Mesenteric fat pad (tissue), 1 donor: ENCODE results near the gene BIRC3. TPM values are rescaled to one million over a fixed set of nuclear protein-coding genes. Genes with fewer than 3 reads are reported as not detected.
"Not testable (repeated sequence)": the region's sequence is repeated elsewhere in the genome, so short reads cannot be mapped to it uniquely, and the experiment has no call there.

Experiments used
- DNase-seq: peaks from one replicate; pipeline ENCODE4 v3.0.0-alpha.2; 2020; ENCODE audit warnings: low spot score
- total RNA-seq: library from RNA; stranded (reverse); fragmentation: NEBNext Ultra II Directional; extraction: Animal tissue kit (Norgen Biotek cat#: 25700); gene quantifications from one replicate; pipeline ENCODE4 v1.2.1, GENCODE V29; 2021
- donor health status: DM: yes; HTN: yes; CAD: no.

Gene BIRC3
- total RNA-seq, 1 donor from 2014 or later, result 5.3 TPM

- DNase-seq, result no peak
Observed at GRCh38 chr11:102322560-102322959, 5.3 kb downstream of the BIRC3 start.

- DNase-seq, result no peak
Observed at GRCh38 chr11:102323542-102324251, 6.4 kb downstream of the BIRC3 start.

DNA sequence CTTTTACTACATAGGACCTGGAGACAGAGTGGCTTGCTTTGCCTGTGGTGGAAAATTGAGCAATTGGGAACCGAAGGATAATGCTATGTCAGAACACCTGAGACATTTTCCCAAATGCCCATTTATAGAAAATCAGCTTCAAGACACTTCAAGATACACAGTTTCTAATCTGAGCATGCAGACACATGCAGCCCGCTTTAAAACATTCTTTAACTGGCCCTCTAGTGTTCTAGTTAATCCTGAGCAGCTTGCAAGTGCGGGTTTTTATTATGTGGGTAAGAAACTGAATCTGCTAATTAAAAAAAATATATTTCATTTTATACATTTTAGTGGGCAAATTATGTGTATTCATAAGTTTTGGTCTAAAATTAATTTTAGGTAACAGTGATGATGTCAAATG, 7.8 kb downstream of the BIRC3 start:
- no peak for DNase-seq

DNA sequence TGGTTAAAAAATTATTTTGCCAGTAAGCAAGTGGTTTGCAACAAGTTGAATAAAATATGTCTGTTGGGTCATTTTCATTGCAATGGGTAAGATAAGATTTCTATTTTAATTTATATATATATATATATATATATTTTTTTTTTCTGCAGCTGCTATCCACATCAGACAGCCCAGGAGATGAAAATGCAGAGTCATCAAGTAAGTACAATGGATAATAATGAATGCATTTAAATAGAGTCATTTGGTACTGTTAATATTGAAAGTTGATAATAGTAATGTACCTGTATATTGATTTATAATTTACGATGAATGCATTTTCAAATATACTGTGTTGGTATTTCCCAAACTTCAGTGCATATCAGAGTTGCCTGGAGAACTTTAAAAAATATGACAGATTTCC, 11.5 kb downstream of the BIRC3 start:
- no peak for DNase-seq

GRCh38 chr11:102330231-102330630, 12.9 kb downstream of the BIRC3 start:
- no peak for DNase-seq

DNA sequence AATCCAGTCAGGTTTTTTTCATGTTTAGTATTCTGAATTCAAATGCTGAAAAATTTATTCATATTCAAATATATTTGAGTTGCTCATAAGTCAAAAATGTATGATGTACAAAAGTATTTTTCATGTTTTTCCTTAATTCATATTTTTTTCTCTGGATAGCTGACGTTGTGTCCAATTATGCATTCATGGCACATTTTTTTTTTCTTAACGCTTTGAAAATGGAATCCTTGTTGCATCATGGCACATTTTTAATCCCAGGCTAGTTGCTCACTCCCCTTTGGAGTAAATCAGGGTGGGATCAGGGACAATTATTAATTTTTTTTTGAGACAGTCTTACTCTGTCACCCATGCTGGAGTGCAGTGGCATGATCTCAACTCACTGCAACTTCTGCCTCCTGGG, 14.1 kb downstream of the BIRC3 start:
- DNase-seq, result no peak

GRCh38 chr11:102332611-102332994, 15.3 kb downstream of the BIRC3 start:
- DNase-seq, result no peak

DNA sequence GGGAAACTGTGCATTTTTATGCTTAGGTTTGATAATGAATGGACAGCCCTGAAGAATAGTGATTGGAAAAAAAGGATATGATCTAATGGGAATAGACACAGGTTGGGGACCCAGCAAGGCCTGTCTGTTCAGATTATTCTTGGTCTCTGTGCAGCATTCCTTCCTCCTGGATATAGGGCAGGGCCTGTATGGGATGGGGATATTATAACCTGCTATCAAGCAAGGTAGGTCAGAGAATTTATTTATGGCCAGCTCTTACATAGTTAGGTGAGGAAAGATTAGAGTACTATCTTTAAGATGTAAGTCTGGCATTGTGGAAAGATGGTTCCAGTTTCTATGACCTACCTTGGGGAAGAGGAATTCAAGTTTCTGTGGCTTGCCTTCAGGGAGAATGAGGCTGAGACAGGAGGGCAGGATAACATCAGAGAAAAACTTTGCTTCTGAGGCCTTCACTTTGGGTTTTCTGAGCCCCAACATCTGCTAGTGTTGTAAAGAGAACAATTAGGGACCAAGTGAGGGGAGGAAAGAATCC, 21.3 kb downstream of the BIRC3 start:
- no peak for DNase-seq

DNA sequence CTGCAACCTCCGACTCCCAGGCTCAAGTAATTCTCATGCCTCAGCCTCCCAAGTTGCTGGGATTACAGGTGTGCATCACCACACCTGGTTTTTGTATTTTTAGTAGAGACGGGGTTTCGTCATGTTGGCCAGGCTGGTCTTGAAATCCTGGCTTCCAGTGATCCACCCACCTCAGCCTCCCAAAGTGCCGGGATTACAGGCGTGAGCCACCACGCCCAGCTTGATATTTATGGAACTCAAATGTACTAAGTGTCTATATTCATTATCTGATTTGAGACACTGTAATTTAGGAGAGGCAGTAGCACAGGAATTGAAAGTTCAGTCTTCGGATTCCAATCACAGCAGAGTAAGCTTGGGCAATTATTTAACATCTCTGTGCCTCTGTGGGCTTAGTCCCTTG, 24.0 kb downstream of the BIRC3 start:
- DNase-seq, result not testable (repeated sequence)

- no peak for DNase-seq
Observed at GRCh38 chr11:102341844-102342318, 24.6 kb downstream of the BIRC3 start.

DNA sequence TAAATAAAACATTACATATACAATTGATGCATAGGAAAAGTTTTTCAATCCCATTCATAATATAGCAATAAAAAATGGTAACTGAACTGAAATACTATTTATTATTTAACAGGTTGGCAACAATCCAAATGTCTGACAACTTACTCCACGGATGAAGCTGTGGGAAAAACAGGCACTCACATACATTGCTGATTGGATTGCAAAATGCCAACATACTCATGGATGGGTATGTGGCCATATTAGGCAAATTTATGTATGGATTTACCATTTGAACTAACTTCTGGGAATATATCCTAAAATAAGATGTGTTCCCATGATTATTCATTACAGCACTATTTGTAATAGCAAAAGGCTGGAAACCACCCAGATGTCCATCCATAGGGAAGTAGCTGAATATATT, 26.5 kb downstream of the BIRC3 start:
- DNase-seq, result no peak

- no peak for DNase-seq
Observed at GRCh38 chr11:102345904-102346303, 28.6 kb downstream of the BIRC3 start.

DNA sequence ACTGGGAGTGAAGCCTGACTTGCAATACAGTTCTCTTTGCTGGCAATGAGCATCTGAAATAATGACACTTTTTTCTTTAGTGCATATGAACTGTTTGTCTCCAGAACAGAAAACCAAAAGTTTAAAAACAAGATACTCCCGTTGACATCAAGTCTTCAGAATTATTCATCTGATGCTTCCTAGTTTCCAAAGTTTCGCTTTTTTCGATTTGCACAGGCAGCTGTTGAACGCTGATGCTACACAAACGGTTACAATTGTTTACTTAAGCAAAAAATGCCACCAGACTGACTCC, 29.1 kb downstream of the BIRC3 start:
- no peak for DNase-seq

- peak; percentile 99 for DNase-seq
Observed at GRCh38 chr11:102346748-102347461, 29.6 kb downstream of the BIRC3 start, which contains the start of gene BIRC2. TSS of gene BIRC2 (plus strand) at chr11:102347214. CDS start at chr11:102349855, 2,641 bp downstream.

- no peak for DNase-seq
Observed at GRCh38 chr11:102347462-102348370, 30.4 kb downstream of the BIRC3 start.

DNA sequence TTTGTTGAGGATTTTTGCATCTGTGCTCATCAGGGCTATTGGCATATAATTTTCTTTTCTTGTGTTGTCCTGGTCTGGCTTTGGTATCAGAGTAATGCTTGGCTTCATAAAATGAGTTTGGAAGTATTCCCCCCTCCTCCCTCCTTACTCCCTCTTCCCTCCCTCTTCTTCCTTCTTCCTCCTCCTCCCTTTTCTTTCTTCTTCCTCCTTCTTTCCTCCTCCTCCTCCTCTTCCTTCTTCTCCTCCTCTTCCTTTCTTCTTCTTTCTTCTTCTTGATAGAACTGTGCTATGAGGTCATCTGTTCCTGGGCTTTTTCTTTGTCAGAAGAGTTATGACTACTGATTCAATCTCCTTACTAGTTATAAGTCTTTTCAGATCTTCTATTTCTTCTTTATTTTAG, 39.8 kb downstream of the BIRC3 start:
- no peak for DNase-seq

DNA sequence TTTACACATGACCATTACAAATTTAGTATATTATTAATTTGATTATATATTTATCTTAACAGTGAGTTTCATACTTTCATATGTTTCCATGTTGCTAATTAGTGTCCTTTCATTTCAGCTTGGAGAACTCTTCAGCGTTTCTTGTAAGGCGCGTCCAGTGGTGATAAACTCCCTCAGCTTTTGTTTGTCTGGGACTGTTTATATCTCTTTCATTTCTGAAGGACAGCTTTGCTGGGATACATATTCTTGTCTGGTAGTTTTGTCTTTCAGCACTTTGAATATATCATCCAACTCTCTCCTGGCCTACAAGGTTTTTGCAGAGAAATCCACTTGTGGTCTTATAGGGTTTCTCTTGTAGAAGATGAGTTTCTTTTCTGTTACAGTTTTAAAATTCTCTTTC, 42.1 kb downstream of the BIRC3 start:
- no peak for DNase-seq

GRCh38 chr11:102360681-102361080, 43.4 kb downstream of the BIRC3 start:
- no peak for DNase-seq

- no peak for DNase-seq
Observed at GRCh38 chr11:102361086-102362031, 44.1 kb downstream of the BIRC3 start.

DNA sequence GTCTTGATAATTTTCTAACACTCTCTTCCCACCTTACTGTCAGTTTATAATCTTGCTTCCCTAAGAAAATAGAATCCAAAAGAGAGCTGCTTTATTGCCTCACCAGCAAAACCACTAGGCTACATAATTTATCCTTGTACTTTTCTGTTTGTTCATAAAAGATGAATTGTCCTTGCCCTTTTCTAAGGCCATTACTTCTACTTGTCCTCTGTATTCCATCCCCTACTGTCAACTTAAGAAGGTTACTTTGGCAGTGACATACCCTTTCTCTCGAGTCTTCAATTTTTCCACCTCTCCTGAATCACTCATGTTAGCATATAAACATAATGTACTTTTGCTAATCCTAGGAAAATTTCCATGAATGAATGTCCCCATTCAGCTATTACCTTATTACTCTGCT, 47.7 kb downstream of the BIRC3 start:
- no peak for DNase-seq
